Renal cortex interstitium (tissue), 11 donors: ENCODE data around the gene NUP153. TPM values are rescaled to one million over a fixed set of nuclear protein-coding genes. Genes with fewer than 3 reads are reported as not detected.
A peak's percentile ranks its signal among the peaks of the same experiment; 100 is the strongest.

ENCODE experiments used
- DNase-seq, 11 donors: peaks; one replicate each; pipeline ENCODE4 v3.0.0-alpha.2; 2013; ENCODE audit warnings: low read depth in 9 of 11, low spot score in 4 of 11; ENCODE audit errors: extremely low read depth in 1 of 11
- polyA plus RNA-seq, 3 donors: library from polyadenylated mRNA; unstranded; fragments of 120-200 nt; gene quantifications; one replicate each; pipeline ENCODE4 v1.2.1, GENCODE V29; 2013; ENCODE audit not compliant: insufficient read length in 3 of 3

NUP153 gene
- polyA plus RNA-seq, 3 donors, result 52.5 to 62.1 (median 56.3) TPM

DNA sequence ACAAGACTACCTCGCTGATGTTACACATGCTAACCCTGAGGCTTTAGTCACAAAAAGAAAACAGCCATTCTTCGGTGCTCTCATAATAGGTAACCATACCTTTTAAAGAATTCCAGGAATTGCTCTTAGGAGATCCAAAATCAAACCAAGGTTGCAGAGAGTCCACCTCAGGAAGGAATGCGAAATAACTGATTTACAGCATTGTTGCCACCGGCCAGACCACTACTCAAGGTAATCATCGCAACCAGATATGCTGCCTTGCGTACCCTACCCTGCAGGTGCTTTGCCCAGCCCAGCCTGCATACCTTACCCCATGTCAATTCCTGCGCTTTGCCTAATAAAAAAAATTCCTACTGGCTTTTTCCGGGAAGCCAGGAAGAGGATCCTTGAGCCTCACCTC, 27.0 kb downstream of the NUP153 start:
- DNase-seq, result no peak

DNA sequence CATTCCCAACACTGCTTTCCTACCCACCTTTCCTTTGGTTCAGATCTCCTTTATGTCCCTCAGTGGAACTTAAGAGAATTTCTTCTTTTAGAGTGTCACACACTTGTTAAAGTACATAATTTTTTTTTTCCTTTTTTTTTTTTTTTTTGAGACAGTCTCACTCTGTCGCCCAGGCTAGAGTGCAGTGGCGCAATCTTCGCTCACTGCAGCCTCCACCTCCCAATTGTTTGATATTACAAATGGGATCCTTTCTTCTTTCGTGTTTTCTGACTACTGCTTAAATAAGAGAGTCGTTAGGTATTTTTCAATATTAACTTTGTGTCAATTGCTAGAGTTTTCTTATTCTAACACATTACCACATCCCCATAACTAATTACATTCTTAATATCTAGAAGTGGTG, 29.1 kb downstream of the NUP153 start:
- DNase-seq, result no peak

DNA sequence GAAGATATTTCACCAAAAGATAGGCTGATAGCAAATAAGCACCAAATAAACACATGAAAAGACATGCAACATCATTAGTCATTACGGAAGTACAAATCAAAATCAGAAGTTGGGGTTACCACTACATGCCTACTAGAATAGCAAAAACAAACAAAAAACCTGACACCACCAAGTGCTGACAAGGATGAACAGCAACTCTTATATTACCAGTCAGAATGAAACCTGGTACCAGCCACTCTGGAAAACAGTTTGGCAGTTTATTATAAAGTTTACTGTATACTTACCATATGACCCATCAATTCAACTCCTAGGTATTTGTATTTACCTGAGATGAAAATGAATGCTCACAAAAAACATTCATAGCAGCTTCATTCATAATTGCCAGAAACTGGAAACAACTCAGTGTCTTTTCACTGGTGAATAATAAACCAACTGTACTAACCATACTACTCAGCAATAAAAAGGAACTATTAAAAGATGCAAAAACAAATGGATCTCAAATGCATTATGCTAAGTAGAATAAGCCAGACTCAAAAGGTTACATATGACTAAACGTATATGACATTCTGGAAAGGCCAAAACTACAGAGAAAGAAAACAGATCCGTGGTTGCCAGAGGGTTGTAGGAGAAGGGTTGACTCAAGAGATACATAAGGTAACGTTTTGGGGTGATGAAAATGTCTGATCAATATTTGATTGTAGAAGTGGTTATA, 33.0 kb downstream of the NUP153 start:
- no peak for DNase-seq

DNA sequence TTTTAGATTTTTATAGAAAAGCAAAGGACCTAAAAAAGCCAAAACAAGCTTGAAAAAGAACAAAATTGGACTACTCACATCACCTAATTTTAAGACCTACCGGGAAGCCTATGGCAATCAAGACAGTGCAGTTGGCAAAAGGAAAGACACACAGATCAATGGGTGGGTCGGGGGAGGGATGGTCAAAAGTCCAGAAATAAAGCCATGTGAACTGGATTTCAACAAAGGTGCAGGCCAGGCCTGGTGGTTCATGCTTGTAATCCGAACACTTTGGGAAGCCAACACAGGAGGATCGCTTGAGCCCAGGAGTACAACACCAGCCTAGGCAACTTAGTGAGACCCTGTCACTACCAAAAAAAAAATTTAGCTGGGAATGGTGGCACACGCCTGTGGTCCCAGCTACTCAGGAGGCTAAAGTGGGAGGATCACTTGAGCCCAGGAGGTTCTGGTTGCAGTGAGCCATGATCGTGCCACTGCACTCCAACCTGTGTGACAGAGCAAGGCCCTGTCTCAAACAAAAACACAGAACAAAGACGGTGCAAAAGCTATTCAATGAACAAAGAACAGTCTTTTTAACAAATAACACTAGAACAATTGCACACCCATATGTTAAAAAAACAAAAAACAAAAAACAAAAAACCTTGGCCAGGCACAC, 34.5 kb downstream of the NUP153 start:
- no peak for DNase-seq

DNA sequence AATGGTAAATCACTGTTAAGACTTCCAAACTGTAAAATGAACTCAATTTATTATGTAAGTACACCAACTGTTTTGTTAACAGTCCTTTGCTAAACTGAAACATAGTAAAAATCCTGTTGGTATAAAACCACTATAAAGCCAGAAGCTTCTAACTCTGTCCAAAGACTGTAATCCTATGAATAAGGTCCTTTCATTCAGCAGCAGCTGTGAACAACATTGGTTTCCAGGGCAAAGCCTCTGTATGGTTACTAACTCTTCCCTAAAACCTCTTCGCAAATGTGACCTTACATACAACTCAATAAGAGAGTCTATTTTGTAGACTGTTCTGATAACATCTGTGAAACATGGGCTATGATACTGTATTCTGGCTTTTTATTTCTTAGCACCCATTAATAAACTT, 40.1 kb downstream of the NUP153 start:
- DNase-seq, result no peak

DNA sequence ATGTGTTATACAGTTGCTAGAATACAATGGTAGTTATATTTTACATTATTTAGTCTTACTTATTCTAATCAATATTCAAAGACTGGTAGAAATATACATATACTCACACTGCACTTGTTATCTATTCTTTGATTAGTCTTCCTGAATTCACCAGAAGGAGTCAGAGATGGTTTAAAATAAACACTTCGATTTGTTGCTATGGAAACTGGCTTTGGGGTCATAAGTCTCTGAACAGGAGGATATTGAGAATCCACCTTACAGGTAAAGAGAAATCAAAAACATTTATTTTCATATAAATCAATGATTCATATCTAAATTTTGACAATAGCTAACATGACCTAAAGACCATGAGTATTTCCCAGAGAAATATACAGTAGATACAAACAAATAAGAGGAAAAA, 41.6 kb downstream of the NUP153 start:
- no peak for DNase-seq

DNA sequence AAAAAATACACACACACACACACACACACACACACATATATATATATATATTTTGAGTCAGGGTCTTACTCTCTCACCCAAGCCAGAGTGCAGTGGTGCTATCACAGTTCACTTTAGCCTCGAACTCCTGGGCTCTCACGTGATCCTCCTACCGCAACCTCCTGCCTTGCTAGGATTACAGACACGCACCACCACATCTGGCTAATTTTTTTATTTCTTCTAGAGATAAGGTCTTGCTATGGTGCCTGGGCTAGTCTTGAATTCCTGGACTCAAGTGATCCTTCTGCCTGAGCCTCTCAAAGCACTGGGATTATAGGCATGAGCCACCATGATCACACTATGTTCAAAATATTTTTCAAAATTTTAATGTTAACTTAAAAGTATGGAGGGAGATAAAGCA, 43.5 kb downstream of the NUP153 start:
- DNase-seq, result no peak

DNA sequence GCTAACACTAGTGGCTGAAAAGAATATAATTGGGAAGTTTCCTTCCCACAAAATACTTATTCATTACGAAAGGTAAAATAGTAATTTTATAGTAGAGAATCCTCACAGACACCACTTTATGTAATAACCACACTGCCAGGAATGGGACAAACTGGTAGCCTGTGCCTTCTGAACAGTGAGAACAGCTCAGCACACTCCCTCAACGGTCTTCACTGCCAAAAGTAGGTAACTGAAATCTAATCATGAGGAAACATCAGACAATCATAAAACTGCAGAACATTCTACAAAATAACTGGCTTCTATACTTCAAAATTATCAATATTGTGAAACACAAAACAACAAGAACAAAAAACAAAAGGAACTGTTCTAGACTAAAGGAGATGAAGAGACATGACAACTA, 44.1 kb downstream of the NUP153 start:
- DNase-seq, result no peak

DNA sequence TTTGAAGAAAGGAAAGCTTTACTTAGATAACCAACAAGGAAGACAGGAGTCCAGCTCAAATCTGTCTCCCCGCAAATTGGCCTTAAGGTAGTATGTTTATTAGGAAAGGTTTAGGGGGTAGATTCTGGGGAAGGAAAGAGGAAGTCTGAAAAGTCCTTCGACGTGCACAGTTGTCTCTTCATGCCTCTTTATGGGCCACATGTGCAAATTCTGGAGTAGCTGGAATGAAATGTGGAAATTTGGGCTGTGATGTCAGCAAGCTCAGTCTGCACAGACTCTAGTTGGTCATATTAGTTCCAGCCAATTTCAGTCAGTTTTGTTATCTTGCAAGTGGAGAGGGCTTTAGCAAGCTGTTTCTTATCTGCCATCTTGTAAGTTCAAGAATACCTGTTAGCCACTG, 50.1 kb downstream of the NUP153 start:
- no peak for DNase-seq

DNA sequence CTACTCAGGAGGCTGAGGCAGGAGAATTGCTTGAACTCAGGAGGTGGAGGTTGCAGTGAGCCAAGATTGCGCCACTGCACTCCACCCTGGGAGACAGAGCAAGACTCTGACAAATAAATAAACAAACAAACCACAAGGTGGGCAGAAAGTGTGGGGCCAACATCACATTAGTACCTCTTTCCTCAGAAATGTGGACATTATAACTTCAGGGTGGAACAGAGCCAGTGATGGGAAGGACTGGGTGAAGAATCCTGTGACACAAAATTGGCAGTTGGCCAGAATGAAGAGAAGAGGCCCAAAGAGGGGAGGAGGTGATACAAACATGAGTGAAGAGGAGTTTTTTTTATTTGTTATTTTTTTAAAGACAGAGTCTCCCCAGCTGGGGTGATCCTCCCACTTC, 50.6 kb downstream of the NUP153 start:
- DNase-seq, result no peak

DNA sequence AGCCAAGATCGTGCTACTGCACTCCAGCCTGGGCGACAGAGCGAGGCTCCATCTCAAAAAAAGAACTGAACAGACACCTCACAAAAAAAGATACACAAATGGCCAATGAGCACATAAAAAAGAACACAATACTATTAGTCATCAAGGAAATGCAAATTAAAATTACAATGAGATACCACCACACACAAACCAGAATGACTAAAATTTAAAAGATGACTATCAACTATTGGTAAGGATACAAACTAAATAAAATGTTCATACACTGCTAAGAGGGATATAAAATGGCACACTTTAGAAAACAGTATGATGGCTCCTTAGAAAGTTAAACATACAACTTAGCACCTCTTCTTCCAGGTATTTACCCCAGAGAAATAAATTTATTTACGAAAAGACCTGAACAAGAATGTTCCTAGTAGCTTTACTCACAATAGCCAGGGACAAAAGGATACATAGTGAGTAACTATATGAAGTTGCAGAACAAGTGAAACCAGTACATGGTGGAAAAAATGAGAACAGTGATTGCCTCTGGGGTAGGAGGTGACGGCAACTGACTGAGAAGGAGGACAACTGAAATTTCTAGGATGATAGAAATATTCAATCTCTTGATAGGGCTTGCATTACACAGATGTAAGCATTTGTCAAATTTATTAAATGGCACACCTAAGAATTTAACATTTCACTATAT, 53.4 kb downstream of the NUP153 start:
- DNase-seq, result no peak

DNA sequence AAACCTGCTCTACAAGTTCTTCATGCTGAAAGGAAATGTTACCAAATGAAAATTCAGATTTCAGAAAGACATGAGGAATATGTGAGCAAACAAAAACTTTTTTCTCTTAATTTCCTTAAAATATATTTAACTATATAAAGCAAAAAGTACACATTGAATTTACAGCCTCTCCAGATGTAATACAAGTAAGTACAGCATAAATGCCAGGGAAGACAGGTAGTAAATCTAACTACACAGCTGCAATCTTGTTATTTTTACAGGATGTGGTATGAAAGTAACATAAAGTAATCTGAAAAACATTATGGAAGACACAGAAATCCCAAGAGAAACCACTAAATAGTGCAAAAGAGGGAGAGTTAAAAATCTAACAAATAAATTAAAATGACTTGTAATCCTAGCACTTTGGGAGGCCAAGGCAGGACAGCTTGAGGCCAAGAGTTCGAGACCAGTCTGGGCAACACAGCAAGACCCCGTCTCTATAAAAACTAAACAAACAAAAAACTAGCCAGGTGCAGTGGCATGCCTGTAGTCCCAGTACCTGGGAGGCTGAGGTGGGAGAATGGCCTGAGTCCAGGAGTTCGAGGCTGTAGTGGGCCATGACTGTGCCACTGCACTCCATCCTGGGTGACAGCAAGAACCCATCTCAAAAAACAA, 55.9 kb downstream of the NUP153 start:
- DNase-seq, result peak in 3 of 11 donors; percentile 8 to 24 (median 17)

DNA sequence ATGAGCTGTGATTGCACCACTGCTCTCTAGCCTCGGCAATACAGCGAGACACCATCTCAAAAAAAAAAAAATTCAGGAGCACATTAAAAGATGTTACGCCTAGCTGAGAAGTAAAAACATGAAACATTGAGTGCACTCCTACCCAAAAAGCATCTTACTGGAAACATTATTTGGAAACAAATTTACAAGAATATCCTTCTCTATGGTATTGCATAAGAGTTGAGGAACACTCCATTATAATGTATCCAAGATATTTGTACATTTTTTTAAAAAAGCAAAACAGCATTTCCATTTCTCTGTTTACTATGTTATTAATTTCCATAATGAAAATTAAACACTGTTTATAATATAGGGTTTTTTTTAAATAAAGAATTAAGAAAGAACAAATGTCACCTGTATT, 58.0 kb downstream of the NUP153 start:
- no peak for DNase-seq

DNA sequence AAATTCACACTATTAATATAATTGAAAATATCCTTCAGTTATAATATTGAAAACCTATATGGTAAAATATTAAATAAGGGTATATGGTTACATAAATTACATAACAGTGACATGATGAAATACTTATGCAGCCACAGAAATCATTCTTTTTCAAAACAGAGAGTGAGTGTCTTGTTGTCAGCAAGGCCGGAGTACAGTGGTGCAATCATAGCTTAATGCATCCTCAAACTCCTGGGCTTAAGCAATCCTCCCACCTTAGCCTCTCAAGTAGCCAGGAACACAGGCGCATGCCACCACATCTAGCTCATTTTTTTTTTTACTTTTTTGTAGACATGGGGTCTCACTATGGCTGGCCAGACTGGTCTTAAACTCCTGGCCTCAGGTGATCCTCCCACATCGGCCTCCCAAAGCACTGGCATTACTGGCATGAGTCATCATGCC, 66.2 kb downstream of the NUP153 start:
- no peak for DNase-seq

DNA sequence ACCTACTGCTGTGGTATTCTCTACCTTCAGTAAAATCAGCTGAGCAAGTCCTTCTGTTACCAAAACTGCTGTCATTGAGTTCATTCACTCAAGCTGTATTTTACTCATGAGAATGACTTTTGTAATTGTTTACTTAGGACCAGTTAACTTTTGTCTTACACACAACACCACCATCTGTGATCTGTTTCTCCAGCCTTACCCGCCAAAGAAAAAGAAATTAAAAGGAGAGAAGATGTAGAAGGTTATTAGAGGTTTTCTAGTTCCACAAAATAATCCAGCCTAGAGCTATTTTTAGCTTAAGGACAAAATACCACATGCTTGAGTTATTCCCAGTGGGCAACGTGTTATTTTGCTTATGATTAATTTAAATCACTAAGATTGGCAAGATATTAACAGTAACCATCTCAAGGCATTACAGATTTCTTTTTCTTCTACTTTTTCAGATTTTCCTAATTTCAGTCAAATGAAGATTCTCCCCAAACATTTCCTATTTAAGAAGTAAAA, 68.5 kb downstream of the NUP153 start:
- no peak for DNase-seq

DNA sequence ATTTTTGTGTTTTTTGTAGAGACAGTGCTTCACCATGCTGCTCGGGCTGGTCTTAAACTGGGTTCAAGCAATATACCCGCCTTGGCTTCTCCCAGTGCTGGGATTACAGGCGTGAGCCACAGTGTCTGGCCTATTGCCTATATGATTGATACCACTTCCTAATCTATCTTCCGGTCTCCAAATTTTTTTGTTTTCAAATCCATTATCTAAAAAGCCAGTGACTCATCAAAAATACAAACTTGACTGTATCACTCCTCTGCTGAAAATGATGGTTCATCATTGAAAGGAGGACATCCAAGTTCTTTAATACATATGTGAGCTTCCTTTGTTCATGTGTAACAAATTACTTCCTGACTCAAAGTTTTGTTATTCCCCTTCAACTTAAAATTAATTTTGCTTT, 71.2 kb downstream of the NUP153 start:
- DNase-seq, result no peak

DNA sequence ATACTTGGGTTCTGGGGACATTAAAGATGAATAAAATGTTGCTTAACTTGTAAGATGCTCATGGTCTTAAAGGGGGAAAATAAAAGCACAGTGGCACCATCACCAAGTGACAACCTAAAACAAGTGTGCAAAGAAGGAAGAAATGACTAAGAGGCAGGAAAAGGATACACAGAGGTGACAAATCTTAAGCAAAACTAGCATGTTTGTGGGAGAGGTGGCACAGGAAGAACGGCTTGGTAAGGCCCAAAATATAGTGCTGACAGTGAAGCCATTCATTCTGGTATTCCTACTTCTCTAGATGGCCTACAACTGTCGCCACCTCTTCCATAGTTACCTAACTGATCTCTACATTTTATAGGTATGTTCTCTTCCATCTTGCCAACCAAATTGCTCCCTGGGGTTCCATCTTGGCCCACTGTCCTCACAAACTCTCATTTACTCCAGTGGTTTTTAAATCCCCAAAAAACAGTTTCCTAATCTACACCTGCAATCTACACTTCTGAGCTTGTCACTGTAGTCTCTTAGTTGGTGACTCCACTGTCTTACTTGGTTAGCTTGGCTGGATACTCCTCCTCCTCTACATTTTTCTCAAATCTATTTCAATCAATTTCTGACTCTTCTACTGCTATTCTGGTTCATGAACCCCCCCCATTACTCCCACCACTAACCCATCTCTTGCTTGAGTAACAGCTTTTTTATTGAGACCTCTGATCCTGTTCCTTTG, 73.1 kb downstream of the NUP153 start:
- DNase-seq, result no peak

DNA sequence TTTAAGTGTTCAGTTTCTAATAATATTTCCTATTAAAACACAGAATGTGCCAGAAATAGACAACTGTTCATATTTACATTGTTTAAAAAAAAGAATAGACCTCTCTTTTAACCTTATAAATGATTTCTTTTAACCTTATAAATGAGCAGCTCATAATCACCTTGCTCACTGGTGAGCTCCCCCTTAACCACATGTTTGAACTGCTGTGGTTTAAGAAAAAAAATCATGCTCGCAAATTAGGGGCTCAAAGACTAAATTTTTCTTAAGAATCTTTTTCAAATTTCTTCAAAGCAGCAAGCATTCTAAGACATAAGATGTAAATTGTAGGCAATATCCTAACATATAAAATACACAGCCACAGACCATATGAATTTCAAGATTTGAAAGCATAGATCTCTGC, 73.8 kb downstream of the NUP153 start:
- no peak for DNase-seq

DNA sequence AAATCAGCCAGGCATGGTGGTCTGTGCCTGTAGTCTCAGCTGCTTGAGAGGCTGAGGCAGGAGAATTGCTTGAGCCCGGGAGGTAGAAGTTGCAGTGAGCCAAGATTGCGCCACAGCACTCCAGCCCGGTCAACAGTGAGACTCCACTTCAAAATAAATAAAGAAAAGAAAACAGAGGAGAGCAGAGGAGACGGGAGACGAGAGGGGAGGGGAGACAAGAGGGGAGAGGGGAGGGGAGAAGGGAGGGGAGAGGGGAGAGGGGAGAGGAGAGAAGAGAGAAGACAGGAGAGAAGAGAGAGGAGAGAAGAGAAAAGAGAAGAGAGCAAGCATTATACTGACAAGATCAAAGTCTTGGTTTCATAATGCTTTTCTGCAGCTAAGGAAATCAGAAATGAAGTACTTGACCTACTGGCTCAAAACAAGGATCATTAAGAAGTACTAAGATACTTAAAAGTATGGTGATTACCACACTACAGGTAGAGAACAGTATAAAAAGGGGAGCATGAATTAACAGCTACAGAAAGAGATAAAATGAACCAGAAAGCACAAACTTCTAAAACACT, 76.1 kb downstream of the NUP153 start:
- DNase-seq, result no peak
